ENCODE data around the gene MAP4K4.

The MAP4K4 gene

GRCh38 chr2:101870444-101870843, 172.9 kb downstream of the MAP4K4 start:
- no peak for DNase-seq (ENCODE audit: low spot score)

GRCh38 chr2:101871480-101871879, 174.0 kb downstream of the MAP4K4 start:
- DNase-seq (ENCODE audit: low spot score) = no peak

DNA sequence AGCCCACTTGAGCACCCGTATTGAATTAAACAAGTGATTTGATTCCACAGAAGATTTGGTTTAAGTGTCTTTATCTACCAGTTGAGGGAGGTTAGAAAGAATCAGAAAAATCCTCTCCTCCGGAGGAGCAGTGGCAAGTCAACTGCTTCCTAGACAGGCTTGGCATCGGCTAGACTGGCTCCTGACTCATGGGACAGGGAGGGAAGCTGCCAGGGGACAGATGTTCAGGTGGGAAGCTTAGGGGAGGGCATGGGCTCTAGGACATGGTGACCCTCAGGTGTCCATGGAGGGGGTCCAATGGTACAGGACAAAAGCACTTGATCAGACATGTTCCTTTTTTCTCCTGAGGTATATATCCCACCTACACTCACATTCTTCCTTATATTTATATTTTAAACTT, 175.0 kb downstream of the MAP4K4 start:
- DNase-seq (ENCODE audit: low spot score) = no peak

DNA sequence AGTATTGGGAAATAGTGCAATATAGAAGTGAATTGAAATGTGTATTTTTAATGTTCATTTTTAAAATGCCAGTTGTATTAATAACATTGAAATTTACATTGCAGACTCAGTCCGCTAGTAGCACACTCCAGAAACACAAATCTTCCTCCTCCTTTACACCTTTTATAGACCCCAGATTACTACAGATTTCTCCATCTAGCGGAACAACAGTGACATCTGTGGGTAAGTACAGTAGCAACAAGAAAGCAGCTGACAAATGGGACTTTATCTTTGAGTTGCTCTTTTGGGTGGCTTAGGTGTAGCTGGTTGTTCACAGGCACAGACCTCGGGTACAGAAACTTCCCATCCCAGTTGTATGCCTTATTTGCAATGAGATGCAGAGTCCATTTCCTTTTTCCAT, 176.0 kb downstream of the MAP4K4 start:
- DNase-seq (ENCODE audit: low spot score) = no peak

GRCh38 chr2:101874069-101874468, 176.6 kb downstream of the MAP4K4 start:
- DNase-seq (ENCODE audit: low spot score) = no peak

DNA sequence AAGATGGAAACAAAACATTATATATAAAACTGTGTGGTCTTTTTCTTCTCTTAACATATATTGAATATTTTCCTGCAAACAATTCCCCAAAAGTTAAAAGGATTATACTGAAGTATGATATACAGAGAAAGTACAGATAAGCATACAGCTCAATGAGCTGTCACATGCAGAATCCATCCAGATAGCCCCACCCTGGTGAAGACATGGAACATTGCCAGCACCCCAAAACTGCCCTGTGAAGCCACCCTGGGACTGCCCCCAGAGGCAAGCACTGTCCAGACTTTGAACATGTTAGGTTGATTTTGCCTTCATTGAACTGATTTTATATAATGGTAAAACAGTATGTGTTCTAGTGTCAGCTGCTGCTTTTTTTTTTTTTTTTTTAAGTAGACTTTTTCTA, 182.0 kb downstream of the MAP4K4 start:
- no peak for DNase-seq (ENCODE audit: low spot score)

- no peak for DNase-seq (ENCODE audit: low spot score)
These were observed 183.6 kb downstream of the MAP4K4 start for GRCh38 chr2:101881131-101881530.

DNA sequence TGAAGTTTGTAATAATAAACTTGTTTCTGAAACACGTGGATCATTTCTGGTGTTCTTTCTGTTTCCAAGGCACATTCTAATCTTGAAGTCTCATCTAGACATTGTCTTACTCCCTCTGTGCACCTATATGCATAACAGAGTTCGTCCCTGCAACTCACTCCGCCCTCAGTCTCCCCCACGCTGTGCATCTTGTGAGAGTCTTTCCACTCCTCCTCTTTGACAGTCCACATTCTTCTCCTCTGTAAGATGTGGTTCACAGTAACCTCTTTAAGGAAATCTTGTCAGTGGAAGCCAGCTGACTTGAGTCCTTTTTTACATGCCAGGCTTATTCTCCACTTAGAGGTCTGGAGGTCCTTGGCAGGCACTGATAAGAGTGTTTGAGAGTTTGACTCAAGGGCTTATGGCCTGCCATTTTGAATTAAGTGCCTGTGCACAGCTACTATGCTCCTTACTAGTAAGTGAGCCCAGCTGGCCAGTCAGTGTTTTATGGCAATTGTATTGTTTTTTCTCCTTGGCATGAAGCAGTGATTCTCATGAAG, 185.3 kb downstream of the MAP4K4 start:
- no peak for DNase-seq (ENCODE audit: low spot score)

DNA sequence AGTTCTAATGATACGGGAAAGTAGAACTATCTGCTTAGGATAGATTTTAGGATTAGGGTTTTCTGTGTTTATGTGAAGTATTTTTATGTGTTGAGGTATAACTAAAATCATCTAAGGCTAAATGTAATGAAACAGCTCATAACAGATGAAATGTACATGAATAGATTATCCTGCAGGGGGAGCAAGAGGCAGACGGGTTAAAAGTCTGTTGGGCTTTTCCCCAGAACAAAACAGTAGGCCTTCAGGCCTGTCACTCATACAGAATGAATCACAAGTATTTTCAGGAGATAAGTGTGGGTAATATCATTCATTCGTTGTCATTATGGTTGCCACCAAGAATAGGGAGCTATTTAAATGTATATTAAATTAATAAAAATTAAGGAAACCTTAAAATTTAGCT, 186.4 kb downstream of the MAP4K4 start:
- peak; percentile 44 for DNase-seq (ENCODE audit: low spot score)

GRCh38 chr2:101884423-101884822, 186.9 kb downstream of the MAP4K4 start:
- DNase-seq (ENCODE audit: low spot score) = no peak

- DNase-seq (ENCODE audit: low spot score) = no peak
These were observed 189.8 kb downstream of the MAP4K4 start for GRCh38 chr2:101887328-101887727.

DNA sequence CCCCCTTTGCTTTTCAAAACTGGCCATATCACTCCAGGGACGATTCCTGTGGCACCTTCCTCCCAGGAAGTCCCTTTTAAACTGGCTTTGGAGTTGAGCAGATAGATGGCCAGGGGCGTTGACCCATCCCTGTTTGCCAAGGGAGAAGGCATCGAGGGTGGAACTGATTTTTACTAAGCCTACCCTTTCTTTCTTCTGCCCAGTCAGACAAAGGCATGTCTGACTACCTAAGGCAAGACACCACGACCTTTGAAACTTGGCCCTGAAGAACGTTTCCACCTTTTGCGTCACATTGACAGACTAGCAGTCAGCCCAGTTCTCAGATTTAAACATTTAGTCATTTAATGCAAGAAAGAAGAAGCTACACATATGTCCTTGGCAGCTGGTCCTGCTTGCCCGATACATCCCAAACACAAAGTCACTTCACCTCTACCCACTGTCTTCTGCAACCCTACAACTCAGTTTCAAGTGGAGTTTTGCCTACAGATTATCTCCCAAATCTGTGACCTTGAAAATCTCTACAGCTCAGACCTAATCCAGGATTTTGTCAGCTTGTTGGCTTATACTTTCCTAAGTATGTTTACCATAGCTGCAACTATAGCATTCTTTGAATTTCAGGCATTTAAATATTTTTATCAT, 192.1 kb downstream of the MAP4K4 start:
- DNase-seq (ENCODE audit: low spot score) = no peak

- no peak for DNase-seq (ENCODE audit: low spot score)
These were observed 194.9 kb downstream of the MAP4K4 start for GRCh38 chr2:101892377-101892776.

DNA sequence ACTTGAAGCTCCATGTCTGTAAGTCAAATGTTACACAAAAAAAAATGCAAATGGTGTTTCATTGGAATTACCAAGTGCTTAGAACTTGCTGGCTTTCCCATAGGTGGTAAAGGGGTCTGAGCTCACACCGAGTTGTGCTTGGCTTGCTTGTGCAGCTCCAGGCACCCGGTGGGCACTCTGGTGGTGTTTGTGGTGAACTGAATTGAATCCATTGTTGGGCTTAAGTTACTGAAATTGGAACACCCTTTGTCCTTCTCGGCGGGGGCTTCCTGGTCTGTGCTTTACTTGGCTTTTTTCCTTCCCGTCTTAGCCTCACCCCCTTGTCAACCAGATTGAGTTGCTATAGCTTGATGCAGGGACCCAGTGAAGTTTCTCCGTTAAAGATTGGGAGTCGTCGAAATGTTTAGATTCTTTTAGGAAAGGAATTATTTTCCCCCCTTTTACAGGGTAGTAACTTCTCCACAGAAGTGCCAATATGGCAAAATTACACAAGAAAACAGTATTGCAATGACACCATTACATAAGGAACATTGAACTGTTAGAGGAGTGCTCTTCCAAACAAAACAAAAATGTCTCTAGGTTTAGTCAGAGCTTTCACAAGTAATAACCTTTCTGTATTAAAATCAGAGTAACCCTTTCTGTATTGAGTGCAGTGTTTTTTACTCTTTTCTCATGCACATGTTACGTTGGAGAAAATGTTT, 196.3 kb downstream of the MAP4K4 start:
- no peak for DNase-seq (ENCODE audit: low spot score)

GRCh38 chr2:101895039-101895438, 197.5 kb downstream of the MAP4K4 start:
- DNase-seq (ENCODE audit: low spot score) = no peak

GRCh38 chr2:101895819-101896322, 198.4 kb downstream of the MAP4K4 start:
- DNase-seq (ENCODE audit: low spot score) = no peak

- no peak for DNase-seq (ENCODE audit: low spot score)
These were observed 199.8 kb downstream of the MAP4K4 start for GRCh38 chr2:101897301-101897700.

GRCh38 chr2:101899265-101899664, 201.8 kb downstream of the MAP4K4 start:
- DNase-seq (ENCODE audit: low spot score) = no peak

- DNase-seq (ENCODE audit: low spot score) = no peak
These were observed 202.4 kb downstream of the MAP4K4 start for GRCh38 chr2:101899871-101900270.

GRCh38 chr2:101900375-101900774, 202.9 kb downstream of the MAP4K4 start:
- DNase-seq (ENCODE audit: low spot score) = no peak

GRCh38 chr2:101901241-101901640, 203.7 kb downstream of the MAP4K4 start:
- DNase-seq (ENCODE audit: low spot score) = no peak

- no peak for DNase-seq (ENCODE audit: low spot score)
These were observed 204.7 kb downstream of the MAP4K4 start for GRCh38 chr2:101902169-101902568.

GRCh38 chr2:101904916-101905315, 207.4 kb downstream of the MAP4K4 start:
- DNase-seq (ENCODE audit: low spot score) = no peak

All from kidney capillary endothelial cell (primary cell).